Measurements from ENCODE around the gene TSPYL4.

The TSPYL4 gene

DNA sequence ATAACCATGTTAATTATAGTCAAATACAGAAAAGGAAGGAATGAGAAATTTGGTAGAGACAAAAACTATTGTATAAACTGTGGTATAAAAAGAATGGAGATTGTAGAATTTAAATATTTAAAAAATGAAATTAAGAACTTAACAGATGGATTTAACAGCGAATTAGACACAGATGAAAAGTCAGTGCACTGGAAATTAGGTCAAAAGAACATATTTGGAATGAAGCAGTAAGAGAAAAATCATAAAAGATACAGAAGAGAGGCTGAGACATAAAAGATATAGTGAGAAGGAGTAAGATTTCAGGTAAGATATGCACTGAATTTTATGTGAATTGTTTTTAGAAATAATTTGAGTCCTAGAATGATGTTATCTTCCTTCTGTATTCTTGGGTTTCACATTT is 14.0 kb downstream of the TSPYL4 start:
- TF ChIP-seq, protein P1, sequence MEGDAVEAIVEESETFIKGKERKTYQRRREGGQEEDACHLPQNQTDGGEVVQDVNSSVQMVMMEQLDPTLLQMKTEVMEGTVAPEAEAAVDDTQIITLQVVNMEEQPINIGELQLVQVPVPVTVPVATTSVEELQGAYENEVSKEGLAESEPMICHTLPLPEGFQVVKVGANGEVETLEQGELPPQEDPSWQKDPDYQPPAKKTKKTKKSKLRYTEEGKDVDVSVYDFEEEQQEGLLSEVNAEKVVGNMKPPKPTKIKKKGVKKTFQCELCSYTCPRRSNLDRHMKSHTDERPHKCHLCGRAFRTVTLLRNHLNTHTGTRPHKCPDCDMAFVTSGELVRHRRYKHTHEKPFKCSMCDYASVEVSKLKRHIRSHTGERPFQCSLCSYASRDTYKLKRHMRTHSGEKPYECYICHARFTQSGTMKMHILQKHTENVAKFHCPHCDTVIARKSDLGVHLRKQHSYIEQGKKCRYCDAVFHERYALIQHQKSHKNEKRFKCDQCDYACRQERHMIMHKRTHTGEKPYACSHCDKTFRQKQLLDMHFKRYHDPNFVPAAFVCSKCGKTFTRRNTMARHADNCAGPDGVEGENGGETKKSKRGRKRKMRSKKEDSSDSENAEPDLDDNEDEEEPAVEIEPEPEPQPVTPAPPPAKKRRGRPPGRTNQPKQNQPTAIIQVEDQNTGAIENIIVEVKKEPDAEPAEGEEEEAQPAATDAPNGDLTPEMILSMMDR (IDR thresholded peaks at IDR 0.05; ENCODE audit: insufficient read depth, low read length, poor library complexity, severe bottlenecking): no peak
- Histone ChIP-seq H3K36me3 (ENCODE audit: control insufficient read depth, insufficient read depth, low read length) (peaks cover 3% of the 10 kb centered on the region; the same call in 1 of the 2 replicates), H3K27me3 (replicated peaks; ENCODE audit: control insufficient read depth, insufficient read depth, low read length) (no peaks in the 10 kb centered on the region), H3K4me3 (replicated peaks; ENCODE audit: low read depth, low read length) (no peak overlapping the region)
- DNase-seq (ENCODE audit: extremely low read depth, insufficient read length): no peak

DNA sequence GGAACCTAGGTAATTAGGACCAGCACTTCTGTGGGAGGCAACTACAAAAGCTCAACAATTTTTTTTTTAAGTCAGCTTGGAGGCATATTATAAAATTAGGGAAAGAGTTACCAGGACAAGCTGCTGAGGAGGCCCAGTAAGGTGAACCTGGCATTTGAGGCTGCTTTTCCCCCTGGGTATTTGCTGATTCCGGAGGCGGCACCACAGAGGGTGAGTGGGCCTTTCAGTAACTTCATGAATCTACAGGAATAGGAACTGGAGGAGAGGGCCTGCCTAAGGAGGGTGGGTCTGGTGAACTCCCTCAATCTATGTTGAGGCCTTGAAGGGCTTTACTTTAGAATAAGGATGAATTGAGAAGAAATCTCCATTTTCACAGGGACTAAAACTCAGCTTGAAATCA is 14.6 kb downstream of the TSPYL4 start:
- Histone ChIP-seq H3K27me3 (replicated peaks; ENCODE audit: control insufficient read depth, insufficient read depth, low read length) (no peaks in the 10 kb centered on the region), H3K4me3 (replicated peaks; ENCODE audit: low read depth, low read length) (no peak overlapping the region), H3K36me3 (ENCODE audit: control insufficient read depth, insufficient read depth, low read length) (peaks cover 3% of the 10 kb centered on the region; the same call in 1 of the 2 replicates)
- TF ChIP-seq, protein P1 (IDR thresholded peaks at IDR 0.05; ENCODE audit: insufficient read depth, low read length, poor library complexity, severe bottlenecking): no peak
- no peak for DNase-seq (ENCODE audit: extremely low read depth, insufficient read length)

DNA sequence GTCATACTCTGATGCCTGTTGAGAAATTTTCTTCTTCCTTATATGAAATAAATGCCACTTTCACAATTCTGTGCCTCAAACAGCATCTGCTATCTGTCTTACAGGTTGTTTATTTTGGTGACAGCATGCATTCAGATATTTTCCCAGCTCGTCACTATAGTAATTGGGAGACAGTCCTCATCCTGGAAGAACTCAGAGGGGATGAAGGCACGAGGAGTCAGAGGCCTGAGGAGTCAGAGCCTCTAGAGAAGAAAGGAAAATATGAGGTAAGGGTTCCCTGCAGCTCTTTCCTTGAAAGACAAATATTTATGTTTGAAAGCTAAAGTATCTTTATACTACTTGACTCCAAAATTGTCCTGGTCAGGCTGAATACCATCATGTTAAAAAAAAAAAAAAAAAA is 15.8 kb downstream of the TSPYL4 start:
- Histone ChIP-seq H3K4me3 (replicated peaks; ENCODE audit: low read depth, low read length) (no peak overlapping the region), H3K27me3 (replicated peaks; ENCODE audit: control insufficient read depth, insufficient read depth, low read length) (no peaks in the 10 kb centered on the region), H3K36me3 (ENCODE audit: control insufficient read depth, insufficient read depth, low read length) (peaks cover 3% of the 10 kb centered on the region; the same call in 1 of the 2 replicates)
- TF ChIP-seq, protein P1 (IDR thresholded peaks at IDR 0.05; ENCODE audit: insufficient read depth, low read length, poor library complexity, severe bottlenecking): no peak
- DNase-seq (ENCODE audit: extremely low read depth, insufficient read length): no peak

DNA sequence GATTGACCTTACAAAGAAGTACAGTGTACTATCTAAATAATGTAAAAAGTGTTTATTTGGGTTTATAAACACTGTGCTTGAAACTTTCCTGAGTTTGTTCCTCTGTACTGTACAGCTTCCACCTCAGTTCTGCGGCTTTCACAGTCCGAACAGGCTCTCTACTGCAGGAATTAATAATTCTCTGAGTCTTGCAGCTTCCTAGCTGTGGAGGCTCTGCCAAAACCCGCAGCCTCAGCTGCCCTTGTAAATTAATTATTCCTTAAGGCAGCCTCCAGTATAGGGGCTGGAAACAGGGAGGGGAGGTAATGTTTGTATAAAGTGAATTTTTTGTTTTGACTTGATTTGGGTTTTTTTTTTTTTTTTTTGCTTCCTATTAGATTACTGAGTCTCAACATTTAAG is 19.2 kb downstream of the TSPYL4 start:
- no peak for DNase-seq (ENCODE audit: extremely low read depth, insufficient read length)
- Histone ChIP-seq H3K36me3 (ENCODE audit: control insufficient read depth, insufficient read depth, low read length) (peaks cover 3% of the 10 kb centered on the region), H3K4me3 (replicated peaks; ENCODE audit: low read depth, low read length) (no peak overlapping the region), H3K27me3 (replicated peaks; ENCODE audit: control insufficient read depth, insufficient read depth, low read length) (no peaks in the 10 kb centered on the region)
- TF ChIP-seq, protein P1 (IDR thresholded peaks at IDR 0.05; ENCODE audit: insufficient read depth, low read length, poor library complexity, severe bottlenecking): no peak

DNA sequence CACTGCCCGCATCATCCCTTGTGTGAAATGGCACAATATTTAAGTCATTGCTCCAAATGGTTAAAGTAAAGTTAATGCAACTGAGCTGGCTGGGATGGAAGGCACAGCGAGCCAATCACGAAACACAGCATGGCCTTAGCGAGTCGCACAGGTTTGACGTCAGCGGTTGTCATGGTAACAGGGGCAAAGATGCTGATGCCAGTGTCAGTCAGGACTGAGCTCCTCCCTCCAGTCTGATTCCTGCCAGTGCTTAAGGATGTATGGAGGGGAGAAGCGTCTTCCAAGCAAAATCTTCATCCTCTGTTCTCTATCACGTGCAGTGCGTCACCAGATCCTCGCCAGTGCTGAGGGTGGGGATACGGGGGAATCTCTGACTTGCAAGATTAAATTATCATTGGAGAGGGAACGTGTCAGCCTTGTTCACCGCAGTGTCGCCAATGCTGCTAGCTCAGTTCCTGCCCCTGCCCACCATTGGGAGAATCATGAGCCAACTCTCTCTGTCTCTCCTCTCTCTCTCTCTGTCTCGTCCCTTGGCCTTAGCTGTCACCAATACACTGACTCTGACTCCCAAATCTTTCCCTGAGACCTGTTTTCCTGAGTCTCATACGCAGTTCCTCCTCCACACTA is 24.5 kb downstream of the TSPYL4 start:
- peaks cover 4% of the 10 kb centered on the region for H3K36me3 ChIP-seq (ENCODE audit: control insufficient read depth, insufficient read depth, low read length)
- no peaks in the 10 kb centered on the region for H3K27me3 ChIP-seq (replicated peaks; ENCODE audit: control insufficient read depth, insufficient read depth, low read length)
- DNase-seq (ENCODE audit: extremely low read depth, insufficient read length): no peak
- no peak overlapping the region for H3K4me3 ChIP-seq (replicated peaks; ENCODE audit: low read depth, low read length)
- TF ChIP-seq, protein P1 (IDR thresholded peaks at IDR 0.05; ENCODE audit: insufficient read depth, low read length, poor library complexity, severe bottlenecking): no peak

DNA sequence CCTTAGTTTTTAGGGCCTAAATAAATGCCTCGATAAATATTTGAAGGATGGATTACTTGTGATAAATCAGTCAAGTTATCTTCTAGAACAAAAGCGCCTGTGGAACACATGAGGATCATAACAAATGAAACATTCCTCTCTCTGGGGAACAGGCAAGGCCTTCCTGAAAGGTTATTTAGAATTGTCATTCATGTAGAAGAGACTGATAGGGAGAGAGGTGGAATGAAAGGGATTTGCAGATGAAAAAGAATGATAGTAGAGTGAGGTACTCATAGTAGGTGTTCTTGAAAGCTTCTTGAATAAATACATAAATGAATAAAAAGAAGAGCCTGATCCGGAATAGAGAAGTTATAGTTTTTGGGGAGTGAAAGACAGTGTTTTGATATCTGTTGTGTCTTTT is 30.5 kb downstream of the TSPYL4 start:
- TF ChIP-seq, protein P1 (IDR thresholded peaks at IDR 0.05; ENCODE audit: insufficient read depth, low read length, poor library complexity, severe bottlenecking): no peak
- no peak for DNase-seq (ENCODE audit: extremely low read depth, insufficient read length)
- Histone ChIP-seq H3K36me3 (ENCODE audit: control insufficient read depth, insufficient read depth, low read length) (no peaks in the 10 kb centered on the region; the same call in 1 of the 2 replicates), H3K4me3 (replicated peaks; ENCODE audit: low read depth, low read length) (no peak overlapping the region), H3K27me3 (replicated peaks; ENCODE audit: control insufficient read depth, insufficient read depth, low read length) (no peaks in the 10 kb centered on the region)

All from GM06990 (cell line).